B cell (primary cell): Measurements from ENCODE around the gene ATXN3L. TPM values are rescaled to one million over a fixed set of nuclear protein-coding genes. Genes with fewer than 3 reads are reported as not detected.
"Not testable (repeated sequence)": the region's sequence is repeated elsewhere in the genome, so short reads cannot be mapped to it uniquely, and the experiment has no call there.

Experiments
- ATAC-seq: fragments of 200-7000 bp; cut with Tn5 transposase; one replicate; pipeline ENCODE4 v1.10.0; 2021; ENCODE audit warnings: low read depth, mild to moderate bottlenecking, moderate number of reproducible peaks, moderate library complexity
- CTCF ChIA-PET: fragments of 350-600 bp; sonication (Branson Sonifier 250); formaldehyde crosslinking; loops from one replicate; lab custom pipeline; 2021; ENCODE audit warnings: antibody characterized with exemption, inconsistent platforms; lab: Charles Lee
- POLR2A ChIA-PET: fragments of 350-600 bp; sonication (Branson Sonifier 250); formaldehyde crosslinking; loops from one replicate; lab custom pipeline; 2021; ENCODE audit warnings: antibody characterized with exemption; lab: Charles Lee
- DNase-seq: peaks from one replicate; pipeline ENCODE4 v3.0.0; 2013
- H2AFZ ChIP-seq: 2 replicates; pipeline ENCODE4 v1.6.1; 2012; ENCODE audit warnings: mild to moderate bottlenecking, low read depth, low read length; ENCODE audit not compliant: insufficient read depth, poor library complexity, severe bottlenecking
- H3K27ac ChIP-seq, 2 donors: 1 replicate in 1 of 2; 2 replicates in 1 of 2; pipeline ENCODE4 v1.5.1; 2012 to 2013; ENCODE audit warnings: low read length in 2 of 2, mild to moderate bottlenecking in 2 of 2, moderate library complexity in 1 of 2
- H3K27me3 ChIP-seq, 4 experiments: fragments of 200-600 bp in 1 of 4; sonication (generic) in 1 of 4; replicated peaks in 1 of 4; 1 replicate in 2 of 4; 2 replicates in 2 of 4; pipeline versions ENCODE4 v1.6.1 to v1.7.0; 2013 to 2016; ENCODE audit warnings: low read length in 3 of 4, mild to moderate bottlenecking in 2 of 4, mixed read lengths in 1 of 4, moderate library complexity in 1 of 4; ENCODE audit not compliant: insufficient read depth in 4 of 4, control insufficient read depth in 3 of 4; ENCODE audit errors: control extremely low read depth in 1 of 4
- H3K36me3 ChIP-seq, 2 experiments: replicated peaks in 1 of 2; 1 replicate in 1 of 2; 2 replicates in 1 of 2; pipeline versions ENCODE4 v1.6.1 to v1.7.1; 2013; ENCODE audit warnings: low read length in 1 of 2; ENCODE audit not compliant: insufficient read depth in 2 of 2, control insufficient read depth in 1 of 2; ENCODE audit errors: control extremely low read depth in 1 of 2, extremely low read depth in 1 of 2
- H3K4me1 ChIP-seq, 2 donors: fragments of 200-600 bp in 1 of 2; sonication (generic) in 1 of 2; 1 replicate in 1 of 2; 2 replicates in 1 of 2; pipeline versions ENCODE4 v1.5.1 to v1.6.1; 2013 to 2017; ENCODE audit warnings: low read length in 2 of 2; ENCODE audit not compliant: control insufficient read depth in 2 of 2, insufficient read depth in 2 of 2
- H3K4me2 ChIP-seq: replicated peaks from 2 replicates; pipeline ENCODE3; 2012; ENCODE audit warnings: mild to moderate bottlenecking, low read depth, low read length; ENCODE audit not compliant: poor library complexity, severe bottlenecking
- H3K4me3 ChIP-seq, 5 experiments: fragments of 200-600 bp in 1 of 5; sonication (generic) in 1 of 5; 1 replicate in 3 of 5; 2 replicates in 2 of 5; pipeline versions ENCODE4 v1.5.1 to v1.7.0; 2011 to 2016; ENCODE audit warnings: low read length in 4 of 5, mild to moderate bottlenecking in 4 of 5, low read depth in 2 of 5, control low read depth in 1 of 5, moderate library complexity in 1 of 5; ENCODE audit not compliant: insufficient read depth in 1 of 5; ENCODE audit errors: control extremely low read depth in 1 of 5, extremely low read depth in 1 of 5
- H3K79me2 ChIP-seq: fragments of 200-600 bp; sonication (generic); one replicate; pipeline ENCODE4 v1.6.0; 2016; ENCODE audit warnings: low read length; ENCODE audit not compliant: control insufficient read depth, insufficient read depth
- H3K9ac ChIP-seq: fragments of 200-600 bp; sonication (generic); 2 replicates; pipeline ENCODE4 v1.6.1; 2017; ENCODE audit warnings: mild to moderate bottlenecking, low read length, moderate library complexity
- H3K9me3 ChIP-seq, 3 donors: one replicate each; pipeline versions ENCODE4 v1.6.1 to v1.7.1; 2013; ENCODE audit warnings: low read length in 2 of 3; ENCODE audit not compliant: control insufficient read depth in 2 of 3, insufficient read depth in 1 of 3; ENCODE audit errors: control extremely low read depth in 1 of 3
- H4K20me1 ChIP-seq: 2 replicates; pipeline ENCODE4 v1.6.0; 2012; ENCODE audit warnings: mild to moderate bottlenecking, low read length; ENCODE audit not compliant: insufficient read depth, control insufficient read depth, poor library complexity, severe bottlenecking
- H3K27ac Mint-ChIP-seq: one replicate; pipeline ENCODE4 v1.8.0; 2021; ENCODE audit warnings: mixed read lengths
- H3K27me3 Mint-ChIP-seq: one replicate; pipeline ENCODE4 v1.8.0; 2021; ENCODE audit warnings: mixed read lengths
- H3K4me1 Mint-ChIP-seq: one replicate; pipeline ENCODE4 v1.8.0; 2021; ENCODE audit warnings: mixed read lengths
- H3K4me3 Mint-ChIP-seq: one replicate; pipeline ENCODE4 v1.8.0; 2021; ENCODE audit warnings: mixed read lengths
- H3K9me3 Mint-ChIP-seq: one replicate; pipeline ENCODE4 v1.8.0; 2022; ENCODE audit warnings: mixed read lengths; ENCODE audit not compliant: insufficient read depth
- CTCF ChIP-seq: fragments of 200-600 bp; IDR thresholded peaks from one replicate; pipeline ENCODE4 v1.8.0; 2022; ENCODE audit warnings: antibody characterized with exemption, mild to moderate bottlenecking
- EZH2 ChIP-seq: IDR thresholded peaks from 2 replicates; pipeline ENCODE4 v1.6.1; 2012; ENCODE audit warnings: borderline replicate concordance, low read depth, mild to moderate bottlenecking, moderate library complexity, low read length; ENCODE audit not compliant: insufficient read depth, poor library complexity, severe bottlenecking
- WGBS: methylation state at CpG from one replicate; pipeline ENCODE4 v1.1.5; 2013; ENCODE audit warnings: missing lambda C conversion rate; ENCODE audit not compliant: insufficient coverage; 5-methylcytosine and 5-hydroxymethylcytosine counted together
- intact Hi-C: fragments of 100-400 bp; cut with micrococcal nuclease; formaldehyde crosslinking; loops from one replicate; pipeline ENCODE4 v1.10.0; 2022
- polyA plus RNA-seq: library from polyadenylated mRNA; depleted of rRNA; stranded (reverse); fragments of >200 nt; gene quantifications from 2 replicates; pipeline ENCODE4 v1.2.3, GENCODE V29; 2012
- total RNA-seq, 2 donors: library from RNA; stranded (reverse); fragments of 120-200 nt in 1 of 2; gene quantifications; 1 replicate in 1 of 2; 2 replicates in 1 of 2; pipeline versions ENCODE4 v1.2.3 to v1.2.4, GENCODE V29; 2013 to 2022

The ATXN3L gene
- total and polyA plus RNA-seq, 2 donors (not counting 1 experiment from before 2014, with no cell fraction given): not detected

GRCh38 chrX:13304052-13304451, 15.8 kb downstream of the ATXN3L start:
- H4K20me1 ChIP-seq: no peaks in the 10 kb centered on the region
- no peaks in the 10 kb centered on the region for H3K36me3 ChIP-seq
- H3K4me3 Mint-ChIP-seq: no peak overlapping the region
- DNase-seq: no peak
- ChIA-PET POLR2A (no interaction called here), CTCF (interaction anchor here (0.6 kb wide), 1 partner anchor 227 kb away, joined by 3 read pairs; no protein-coding TSS in a partner anchor)
- no peaks in the 10 kb centered on the region for H3K27me3 ChIP-seq
- TF ChIP-seq EZH2 (no peak), CTCF (no peak)
- no peak overlapping the region for H3K9ac ChIP-seq
- H3K9me3 ChIP-seq: no peaks in the 10 kb centered on the region
- peaks cover 2% of the 10 kb centered on the region for H3K4me1 Mint-ChIP-seq
- no peaks in the 10 kb centered on the region for H3K4me1 ChIP-seq
- H3K27me3 Mint-ChIP-seq: no peaks in the 10 kb centered on the region
- intact Hi-C loops: no loop called here
- H3K27ac Mint-ChIP-seq: no peak overlapping the region
- no peak overlapping the region for H3K4me2 ChIP-seq
- no peak for ATAC-seq
- no peak overlapping the region for H3K4me3 ChIP-seq
- WGBS: 91% methylated on average over 1 of the region's 3 CpGs
- peaks cover 2% of the 10 kb centered on the region for H3K9me3 Mint-ChIP-seq
- H2AFZ ChIP-seq: no peak overlapping the region
- H3K79me2 ChIP-seq: no peaks in the 10 kb centered on the region
- no peak overlapping the region for H3K27ac ChIP-seq

GRCh38 chrX:13303248-13303647, 16.6 kb downstream of the ATXN3L start:
- DNase-seq, H3K9me3 Mint-ChIP-seq, POLR2A ChIA-PET, H3K9ac ChIP-seq, H3K27ac Mint-ChIP-seq, H3K4me3 ChIP-seq, H2AFZ ChIP-seq, H3K79me2 ChIP-seq, H3K27ac ChIP-seq, CTCF ChIA-PET, H3K4me2 ChIP-seq, H3K27me3 ChIP-seq, H3K4me3 Mint-ChIP-seq, intact Hi-C loops, H3K27me3 Mint-ChIP-seq, H3K4me1 Mint-ChIP-seq, H3K4me1 ChIP-seq, ATAC-seq, H4K20me1 ChIP-seq, H3K9me3 ChIP-seq, H3K36me3 ChIP-seq: not testable (repeated sequence)
- WGBS: no CpG with 5 or more reads among the region's 2 CpGs
